Esophagus muscularis mucosa (tissue), 4 donors: ENCODE measurements around the gene MAP2K5.

ENCODE experiments used
- EP300 ChIP-seq: sonication (generic); formaldehyde crosslinking; IDR thresholded peaks from one replicate; pipeline ENCODE4 v1.6.1; 2017; ENCODE audit warnings: antibody characterized with exemption
- POLR2A ChIP-seq: fragments of 450-650 bp; IDR thresholded peaks from one replicate; pipeline ENCODE4 v1.6.1; 2017; ENCODE audit warnings: antibody characterized with exemption, moderate library complexity, mild to moderate bottlenecking, low read depth
- POLR2AphosphoS5 ChIP-seq, 2 donors: sonication (generic); formaldehyde crosslinking; IDR thresholded peaks; one replicate each; pipeline ENCODE4 v1.6.1; 2017; ENCODE audit warnings: antibody characterized with exemption in 2 of 2
- TF ChIP-seq, protein P1 (sequence below), 3 experiments: fragments of 200-600 bp in 2 of 3; fragments of 450-650 bp in 1 of 3; sonication (generic) in 2 of 3; IDR thresholded peaks; one replicate each; pipeline ENCODE4 v1.5.1; 2017 to 2019; ENCODE audit warnings: antibody characterized with exemption in 3 of 3, mild to moderate bottlenecking in 2 of 3, moderate library complexity in 1 of 3

- TF ChIP-seq, protein P1, sequence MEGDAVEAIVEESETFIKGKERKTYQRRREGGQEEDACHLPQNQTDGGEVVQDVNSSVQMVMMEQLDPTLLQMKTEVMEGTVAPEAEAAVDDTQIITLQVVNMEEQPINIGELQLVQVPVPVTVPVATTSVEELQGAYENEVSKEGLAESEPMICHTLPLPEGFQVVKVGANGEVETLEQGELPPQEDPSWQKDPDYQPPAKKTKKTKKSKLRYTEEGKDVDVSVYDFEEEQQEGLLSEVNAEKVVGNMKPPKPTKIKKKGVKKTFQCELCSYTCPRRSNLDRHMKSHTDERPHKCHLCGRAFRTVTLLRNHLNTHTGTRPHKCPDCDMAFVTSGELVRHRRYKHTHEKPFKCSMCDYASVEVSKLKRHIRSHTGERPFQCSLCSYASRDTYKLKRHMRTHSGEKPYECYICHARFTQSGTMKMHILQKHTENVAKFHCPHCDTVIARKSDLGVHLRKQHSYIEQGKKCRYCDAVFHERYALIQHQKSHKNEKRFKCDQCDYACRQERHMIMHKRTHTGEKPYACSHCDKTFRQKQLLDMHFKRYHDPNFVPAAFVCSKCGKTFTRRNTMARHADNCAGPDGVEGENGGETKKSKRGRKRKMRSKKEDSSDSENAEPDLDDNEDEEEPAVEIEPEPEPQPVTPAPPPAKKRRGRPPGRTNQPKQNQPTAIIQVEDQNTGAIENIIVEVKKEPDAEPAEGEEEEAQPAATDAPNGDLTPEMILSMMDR (IDR thresholded peaks at IDR 0.05): no peak
- TF ChIP-seq POLR2A: no peak
- no peak for TF ChIP-seq POLR2AphosphoS5 (IDR thresholded peaks at IDR 0.05)
- TF ChIP-seq EP300: no peak
Measured at GRCh38 chr15:67796196-67797127, 254.0 kb downstream of the MAP2K5 start.
